Activated T-cell treated with anti-CD3 and anti-CD28 coated beads, Interleukin-2, amount 50 U/mL, for 24 hours (primary cell): ENCODE measurements around the gene PLCG2.
A peak's percentile ranks its signal among the peaks of the same experiment; 100 is the strongest.
"Not testable (repeated sequence)": the region's sequence is repeated elsewhere in the genome, so short reads cannot be mapped to it uniquely, and the experiment has no call there.

ENCODE experiments used
- DNase-seq: peaks from one replicate; pipeline ENCODE4 v3.0.0-alpha.2; 2020
- H3K27ac Mint-ChIP-seq: 2 replicates; pipeline ENCODE4 v1.8.0; 2020; ENCODE audit warnings: mild to moderate bottlenecking, mixed read lengths
- H3K27me3 Mint-ChIP-seq: 2 replicates; pipeline ENCODE4 v1.8.0; 2020; ENCODE audit warnings: mixed read lengths
- H3K36me3 Mint-ChIP-seq: 2 replicates; pipeline ENCODE4 v1.8.0; 2020; ENCODE audit warnings: low read depth, mixed read lengths
- H3K4me1 Mint-ChIP-seq: 2 replicates; pipeline ENCODE4 v1.8.0; 2020; ENCODE audit warnings: low read depth, mixed read lengths
- H3K4me3 Mint-ChIP-seq: 2 replicates; pipeline ENCODE4 v1.8.0; 2020; ENCODE audit warnings: mild to moderate bottlenecking, moderate library complexity, mixed read lengths
- H3K9me3 Mint-ChIP-seq: 2 replicates; pipeline ENCODE4 v1.8.0; 2020; ENCODE audit warnings: mixed read lengths

Gene PLCG2

GRCh38 chr16:81790830-81791435 lies 11.8 kb downstream of the PLCG2 start:
- no peak overlapping the region for H3K4me3 Mint-ChIP-seq
- H3K27ac Mint-ChIP-seq, result no peak overlapping the region
- DNase-seq, result no peak

DNA sequence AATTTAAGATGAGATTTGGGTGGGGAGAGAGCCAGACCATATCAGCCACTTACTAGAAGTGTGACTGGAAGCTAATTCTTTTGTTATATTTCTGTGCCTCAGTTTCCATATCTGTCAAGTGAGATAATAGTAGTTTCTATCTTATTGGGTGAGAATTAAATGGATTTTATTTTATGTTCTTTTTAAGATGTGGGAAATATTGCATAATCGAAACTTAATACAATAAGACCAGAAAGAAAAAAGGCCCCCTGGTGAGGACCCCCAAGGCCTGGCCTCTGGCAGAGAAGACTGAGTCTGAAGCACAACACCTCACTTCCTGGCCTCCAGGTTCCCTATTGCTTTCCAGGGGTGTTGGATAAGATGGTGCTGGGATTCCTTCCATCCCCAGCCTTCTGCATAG lies 13.7 kb downstream of the PLCG2 start:
- no peaks in the 10 kb centered on the region for H3K36me3 Mint-ChIP-seq
- no peak overlapping the region for H3K27ac Mint-ChIP-seq
- H3K27me3 Mint-ChIP-seq, result no peaks in the 10 kb centered on the region
- H3K4me3 Mint-ChIP-seq, result no peak overlapping the region
- H3K4me1 Mint-ChIP-seq, result peaks cover 13% of the 10 kb centered on the region
- no peak for DNase-seq
- no peaks in the 10 kb centered on the region for H3K9me3 Mint-ChIP-seq

More at GRCh38 chr16:81790830-81791435, 11.8 kb downstream of the PLCG2 start:
- H3K27me3 Mint-ChIP-seq, result no peaks in the 10 kb centered on the region
- H3K9me3 Mint-ChIP-seq, result no peaks in the 10 kb centered on the region
- H3K4me1 Mint-ChIP-seq, result no peaks in the 10 kb centered on the region
- H3K36me3 Mint-ChIP-seq, result no peaks in the 10 kb centered on the region

GRCh38 chr16:81795193-81795592 lies 16.1 kb downstream of the PLCG2 start:
- Mint-ChIP-seq H3K9me3 (no peaks in the 10 kb centered on the region), H3K27me3 (no peaks in the 10 kb centered on the region), H3K4me1 (peaks cover 29% of the 10 kb centered on the region), H3K4me3 (no peak overlapping the region), H3K36me3 (no peaks in the 10 kb centered on the region), H3K27ac (no peak overlapping the region)
- no peak for DNase-seq

DNA sequence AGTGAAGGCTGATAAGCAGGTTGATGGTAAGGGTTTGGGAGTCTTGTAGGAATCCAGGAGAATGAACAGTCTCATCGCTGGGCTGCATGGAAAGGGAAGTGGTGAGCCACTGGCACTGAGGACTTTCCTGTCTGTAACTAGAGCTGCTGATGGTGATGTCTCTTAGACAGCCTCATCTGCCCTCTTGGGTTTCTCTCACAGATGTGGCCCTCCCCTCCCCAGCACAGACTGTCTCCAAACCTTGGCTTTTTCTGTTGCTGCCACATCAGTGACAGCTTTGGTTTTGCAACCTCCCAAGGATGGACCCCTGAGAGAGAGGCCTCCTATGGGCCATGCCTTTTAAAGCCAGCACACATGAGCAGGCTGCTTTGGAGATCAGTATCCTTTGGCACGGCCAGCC lies 16.9 kb downstream of the PLCG2 start:
- Mint-ChIP-seq H3K27ac (no peak overlapping the region), H3K36me3 (no peaks in the 10 kb centered on the region), H3K27me3 (no peaks in the 10 kb centered on the region), H3K4me1 (peaks cover 30% of the 10 kb centered on the region), H3K9me3 (no peaks in the 10 kb centered on the region), H3K4me3 (no peak overlapping the region)
- no peak for DNase-seq

GRCh38 chr16:81796583-81797346 lies 17.7 kb downstream of the PLCG2 start:
- Mint-ChIP-seq H3K27ac (peak overlapping the region; percentile 84), H3K36me3 (no peaks in the 10 kb centered on the region), H3K4me1 (peaks cover 30% of the 10 kb centered on the region), H3K9me3 (no peaks in the 10 kb centered on the region), H3K4me3 (no peak overlapping the region), H3K27me3 (no peaks in the 10 kb centered on the region)
- DNase-seq, result no peak

- no peaks in the 10 kb centered on the region for H3K27me3 Mint-ChIP-seq
- DNase-seq, result no peak
- H3K4me1 Mint-ChIP-seq, result peaks cover 30% of the 10 kb centered on the region
- H3K4me3 Mint-ChIP-seq, result no peak overlapping the region
- peak overlapping the region; percentile 84 for H3K27ac Mint-ChIP-seq
- no peaks in the 10 kb centered on the region for H3K36me3 Mint-ChIP-seq
- H3K9me3 Mint-ChIP-seq, result no peaks in the 10 kb centered on the region
These were observed 18.4 kb downstream of the PLCG2 start for GRCh38 chr16:81797443-81797842.

DNA sequence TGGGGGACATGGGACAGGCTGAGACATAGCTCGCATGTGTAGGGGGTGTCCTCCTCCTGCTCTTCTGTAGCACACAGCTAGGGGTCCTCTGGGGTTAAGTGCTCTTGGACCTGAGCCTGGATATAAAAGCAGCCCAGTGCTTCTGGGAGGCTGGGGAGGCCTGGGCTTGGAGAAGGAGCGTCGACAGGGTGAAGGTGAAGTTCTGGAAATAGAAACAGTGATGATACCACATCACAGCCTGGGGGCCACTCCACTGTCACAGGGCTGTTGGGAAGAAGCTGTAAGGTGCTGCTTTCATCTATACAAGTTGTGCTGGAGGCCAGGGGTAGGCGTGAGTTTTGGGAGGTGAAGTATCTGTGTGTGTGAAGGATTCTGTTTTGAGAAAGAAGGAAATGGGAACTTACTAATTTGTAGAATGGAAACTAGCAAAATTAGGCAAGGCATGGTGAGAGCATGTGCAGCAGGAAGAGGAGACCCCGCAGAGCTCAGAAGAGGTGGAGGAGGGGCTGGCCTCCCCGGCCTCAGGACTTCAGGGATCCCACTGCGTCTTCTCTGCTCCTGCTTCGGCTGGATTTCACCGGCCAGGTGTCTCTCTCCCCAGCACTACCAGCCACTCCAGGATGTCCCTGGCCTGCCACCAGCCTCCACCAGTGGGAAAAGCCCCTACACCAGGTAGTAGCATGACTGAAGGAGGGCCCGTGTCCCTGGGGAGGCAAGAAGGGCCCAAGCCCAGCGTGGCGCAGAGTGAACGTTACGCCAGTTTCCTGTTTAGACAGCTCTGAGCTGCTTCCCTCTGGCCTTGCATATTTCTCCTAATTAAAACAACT lies 19.4 kb downstream of the PLCG2 start:
- H3K36me3 Mint-ChIP-seq, result no peaks in the 10 kb centered on the region
- DNase-seq, result peak; percentile 45

DNA sequence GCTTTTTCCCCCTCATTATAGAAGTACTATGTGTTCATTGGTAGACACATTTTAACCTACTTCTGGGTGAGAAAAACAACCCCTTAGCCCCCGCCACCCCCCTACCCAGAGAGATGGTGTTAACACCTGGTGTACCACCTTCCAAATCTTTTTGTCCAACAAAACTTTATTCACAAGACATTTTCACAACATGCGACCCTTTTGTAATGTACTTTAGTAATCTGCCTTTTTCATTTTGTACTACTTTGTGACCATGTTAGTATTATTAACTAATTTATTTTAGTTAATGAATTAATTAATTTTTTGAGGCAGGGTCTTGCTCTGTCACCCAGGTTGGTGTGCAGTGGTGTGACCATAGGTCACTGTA lies 20.0 kb downstream of the PLCG2 start:
- Mint-ChIP-seq H3K4me3 (peak overlapping the region; percentile 64), H3K36me3 (no peaks in the 10 kb centered on the region), H3K9me3 (no peaks in the 10 kb centered on the region), H3K4me1 (peaks cover 31% of the 10 kb centered on the region), H3K27ac (peak overlapping the region; percentile 84), H3K27me3 (no peaks in the 10 kb centered on the region)
- no peak for DNase-seq

More for the DNA sequence above, 19.4 kb downstream of the PLCG2 start:
- peak overlapping the region; percentile 84 for H3K27ac Mint-ChIP-seq
- H3K4me3 Mint-ChIP-seq, result peak overlapping the region; percentile 64
- H3K9me3 Mint-ChIP-seq, result no peaks in the 10 kb centered on the region
- H3K4me1 Mint-ChIP-seq, result peaks cover 30% of the 10 kb centered on the region
- no peaks in the 10 kb centered on the region for H3K27me3 Mint-ChIP-seq

DNA sequence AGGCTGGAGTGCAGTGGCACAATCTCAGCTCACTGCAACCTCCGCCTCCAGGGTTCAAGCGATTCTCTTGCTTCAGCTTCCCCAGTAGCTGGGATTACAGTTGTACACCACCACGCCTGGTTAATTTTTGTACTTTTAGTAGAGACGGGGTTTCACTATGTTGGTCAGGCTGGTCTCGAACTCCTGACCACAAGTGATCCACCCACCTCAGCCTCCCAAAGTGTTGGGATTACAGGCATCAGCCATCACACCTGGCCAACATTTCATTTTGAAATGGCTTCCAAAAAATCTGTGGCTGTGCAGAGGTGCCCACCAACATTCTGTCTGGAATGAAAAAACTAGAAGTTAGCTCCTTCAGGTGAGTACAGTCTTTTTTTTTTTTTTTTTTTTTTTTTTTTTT lies 22.6 kb downstream of the PLCG2 start:
- peaks cover 30% of the 10 kb centered on the region for H3K4me1 Mint-ChIP-seq
- not testable (repeated sequence) for DNase-seq, H3K27ac Mint-ChIP-seq, H3K27me3 Mint-ChIP-seq, H3K36me3 Mint-ChIP-seq, H3K9me3 Mint-ChIP-seq, H3K4me3 Mint-ChIP-seq

DNA sequence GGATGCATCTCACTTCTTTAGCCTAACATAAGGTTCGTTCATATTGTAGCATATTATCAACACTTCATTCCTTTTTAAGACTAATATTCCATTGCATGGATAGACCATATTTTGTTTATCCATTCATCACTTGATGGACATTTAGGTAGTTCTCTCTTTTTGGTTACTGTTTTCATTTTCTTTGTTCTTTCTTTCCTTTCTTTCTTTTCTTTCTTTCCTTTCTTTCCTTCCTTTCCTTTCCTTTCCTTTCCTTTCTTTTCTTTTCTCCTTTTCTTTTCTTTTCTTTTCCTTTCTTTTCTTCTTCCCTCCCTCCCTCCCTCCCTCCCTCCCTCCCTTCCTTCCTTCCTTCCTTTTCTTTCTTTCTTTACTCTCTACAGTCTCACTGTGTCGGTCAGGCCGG lies 24.2 kb downstream of the PLCG2 start:
- Mint-ChIP-seq H3K4me3 (no peak overlapping the region), H3K4me1 (peaks cover 15% of the 10 kb centered on the region), H3K27me3 (no peaks in the 10 kb centered on the region), H3K27ac (no peak overlapping the region), H3K9me3 (no peaks in the 10 kb centered on the region), H3K36me3 (no peaks in the 10 kb centered on the region)
- DNase-seq, result no peak

DNA sequence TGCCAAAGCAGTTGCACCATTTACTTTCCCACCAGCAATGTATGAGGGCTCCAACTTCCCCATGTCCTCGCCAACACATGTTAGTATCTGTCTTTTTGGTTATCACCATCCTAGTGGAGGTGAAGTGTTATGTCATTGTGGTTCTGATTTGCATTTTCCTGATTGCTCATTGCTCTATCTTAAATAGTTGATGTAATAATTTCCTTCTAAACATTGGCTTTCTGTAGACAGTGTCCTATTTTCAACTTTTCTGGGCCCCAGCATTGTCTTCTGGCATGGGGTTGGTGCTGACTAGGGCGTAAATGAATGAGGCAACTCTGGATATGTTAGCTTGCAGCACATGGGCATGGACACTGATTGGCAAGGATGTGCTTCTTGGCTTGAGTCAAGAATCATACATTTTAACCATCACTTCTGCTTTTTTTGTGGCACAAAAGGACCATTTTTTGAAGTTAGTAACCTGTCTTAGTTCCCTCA lies 25.1 kb downstream of the PLCG2 start:
- Mint-ChIP-seq H3K27ac (no peak overlapping the region), H3K36me3 (no peaks in the 10 kb centered on the region), H3K27me3 (no peaks in the 10 kb centered on the region), H3K9me3 (no peaks in the 10 kb centered on the region), H3K4me1 (peaks cover 7% of the 10 kb centered on the region), H3K4me3 (no peak overlapping the region)
- DNase-seq, result no peak

DNA sequence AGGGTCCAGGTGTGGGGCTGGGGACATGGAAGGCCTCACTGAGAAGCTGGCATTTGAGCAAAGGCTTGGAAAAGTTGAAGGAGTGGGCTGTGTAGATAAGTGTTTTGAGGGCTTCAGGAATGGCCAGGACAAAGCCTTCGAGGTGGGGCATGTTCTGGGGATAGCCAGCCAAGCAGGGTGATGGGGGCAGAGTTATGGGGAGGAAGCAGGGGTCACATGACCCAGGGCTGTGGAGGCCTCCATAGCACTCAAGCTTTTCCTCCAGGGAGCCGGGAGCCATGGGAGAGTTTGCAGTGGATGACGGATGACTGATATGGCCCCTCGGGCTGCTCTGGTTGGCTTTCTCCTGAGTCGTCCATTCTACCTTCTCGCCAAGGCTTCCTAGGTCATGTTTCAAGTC lies 27.6 kb downstream of the PLCG2 start:
- DNase-seq, result no peak
- no peaks in the 10 kb centered on the region for H3K36me3 Mint-ChIP-seq
- H3K4me1 Mint-ChIP-seq, result peaks cover 5% of the 10 kb centered on the region
- H3K27ac Mint-ChIP-seq, result no peak overlapping the region
- H3K27me3 Mint-ChIP-seq, result no peaks in the 10 kb centered on the region
- H3K9me3 Mint-ChIP-seq, result no peaks in the 10 kb centered on the region
- H3K4me3 Mint-ChIP-seq, result no peak overlapping the region

DNA sequence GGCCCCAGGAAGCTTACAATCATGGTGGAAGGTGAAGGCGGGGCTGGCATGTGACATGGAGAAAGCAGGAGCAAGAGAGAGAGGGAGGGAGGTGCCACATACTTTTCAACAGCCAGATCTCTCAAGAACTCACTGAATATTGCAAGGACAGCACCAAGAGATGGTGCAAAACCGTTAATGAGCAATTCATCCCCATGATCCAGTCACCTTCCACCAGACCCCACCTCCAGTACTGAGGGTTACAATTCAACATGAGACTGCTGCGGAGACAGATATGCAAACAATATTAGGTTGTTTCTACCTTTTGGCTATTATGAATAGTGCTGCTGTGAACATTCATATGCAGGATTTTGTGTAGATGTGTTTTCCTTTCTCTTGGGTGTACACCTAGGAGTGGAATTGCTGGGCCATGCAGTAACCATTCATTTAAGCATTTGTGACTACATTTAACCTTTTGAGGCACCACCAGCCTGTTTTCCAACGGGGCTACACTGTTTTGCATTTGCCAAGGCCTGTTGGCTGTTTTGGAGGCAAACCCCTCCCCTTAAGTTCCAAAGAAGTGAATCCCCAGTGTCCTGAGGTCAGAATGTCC lies 28.8 kb downstream of the PLCG2 start:
- H3K4me3 Mint-ChIP-seq, result no peak overlapping the region
- peaks cover 2% of the 10 kb centered on the region for H3K9me3 Mint-ChIP-seq
- no peak overlapping the region for H3K27ac Mint-ChIP-seq
- H3K36me3 Mint-ChIP-seq, result no peaks in the 10 kb centered on the region
- peaks cover 5% of the 10 kb centered on the region for H3K4me1 Mint-ChIP-seq
- no peak for DNase-seq
- no peaks in the 10 kb centered on the region for H3K27me3 Mint-ChIP-seq

GRCh38 chr16:81808933-81809480 lies 29.9 kb downstream of the PLCG2 start:
- peaks cover 5% of the 10 kb centered on the region for H3K4me1 Mint-ChIP-seq
- DNase-seq, result no peak
- peaks cover 3% of the 10 kb centered on the region for H3K27me3 Mint-ChIP-seq
- no peak overlapping the region for H3K4me3 Mint-ChIP-seq
- H3K36me3 Mint-ChIP-seq, result no peaks in the 10 kb centered on the region
- peaks cover 8% of the 10 kb centered on the region for H3K9me3 Mint-ChIP-seq
- H3K27ac Mint-ChIP-seq, result no peak overlapping the region
